DLD1 (cell line): ENCODE measurements around the gene SCGB1A1.

ENCODE experiments used
- in situ Hi-C: cut with HindIII; loops from 2 replicates; pipeline ENCODE4 v1.10.0; 2017; ENCODE audit warnings: low sequenced_read_pairs

SCGB1A1 gene

DNA sequence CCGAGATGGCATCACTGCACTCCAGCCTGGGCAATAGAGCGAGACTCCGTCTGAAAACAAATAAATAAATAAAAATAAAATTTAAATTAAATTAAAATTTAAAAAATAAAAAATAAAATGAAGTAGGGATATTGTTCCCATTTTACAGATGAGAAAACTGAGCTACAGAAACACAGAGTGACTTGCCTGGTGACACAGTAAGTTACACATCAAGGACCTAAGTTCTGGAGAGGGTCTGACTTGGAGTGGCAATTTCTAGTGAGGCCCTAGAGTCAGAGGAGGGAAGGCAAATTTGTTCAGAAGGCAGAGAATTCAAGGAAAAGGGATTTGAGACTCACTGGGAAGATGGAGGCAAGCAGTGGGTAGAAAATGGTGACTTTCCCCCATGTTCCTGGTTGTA is 2.0 kb downstream of the SCGB1A1 start:
- in situ Hi-C loops: loop anchor here (10.0 kb wide), 1 partner anchor 254 kb away; the partner anchor contains the start of genes LBHD1, UBXN1 and UQCC3

DNA sequence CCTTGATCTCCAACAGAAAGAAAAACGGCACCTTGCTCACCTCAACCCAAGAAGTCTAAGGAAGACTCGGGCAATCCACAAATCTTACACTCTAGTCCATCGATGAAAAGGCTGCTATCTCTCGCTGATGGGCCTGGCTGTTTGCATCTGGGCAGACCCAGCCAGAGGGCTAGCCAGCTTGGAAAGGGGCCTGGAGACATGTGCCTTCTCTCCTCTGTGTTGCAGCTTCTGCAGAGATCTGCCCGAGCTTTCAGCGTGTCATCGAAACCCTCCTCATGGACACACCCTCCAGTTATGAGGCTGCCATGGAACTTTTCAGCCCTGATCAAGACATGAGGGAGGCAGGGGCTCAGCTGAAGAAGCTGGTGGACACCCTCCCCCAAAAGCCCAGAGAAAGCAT is 3.2 kb downstream of the SCGB1A1 start:
- in situ Hi-C loops: loop anchor here (10.0 kb wide), 1 partner anchor 253 kb away; the partner anchor contains the start of genes LBHD1, UBXN1 and UQCC3

DNA sequence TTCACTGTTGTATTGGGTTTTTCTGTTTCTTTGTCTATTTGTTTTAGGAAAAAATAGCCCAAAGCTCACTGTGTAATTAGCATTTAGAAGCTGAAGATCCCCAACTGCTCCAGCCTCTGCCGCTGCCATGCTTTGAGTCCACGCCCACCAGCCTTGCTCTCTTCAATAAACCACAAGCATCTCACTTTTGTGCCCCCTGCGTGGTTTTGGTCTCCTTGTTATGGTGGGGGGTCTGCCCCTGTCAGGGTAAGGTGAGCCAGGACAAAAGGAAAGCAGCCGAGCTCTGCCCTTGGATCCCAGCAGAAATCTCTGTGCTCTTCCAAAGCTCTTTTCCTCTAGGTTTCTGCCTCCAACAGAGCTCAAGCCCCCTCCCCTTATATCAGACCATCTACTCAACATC is 4.2 kb downstream of the SCGB1A1 start:
- in situ Hi-C loops: loop anchor here (10.0 kb wide), 1 partner anchor 252 kb away; the partner anchor contains the start of genes LBHD1, UBXN1 and UQCC3

DNA sequence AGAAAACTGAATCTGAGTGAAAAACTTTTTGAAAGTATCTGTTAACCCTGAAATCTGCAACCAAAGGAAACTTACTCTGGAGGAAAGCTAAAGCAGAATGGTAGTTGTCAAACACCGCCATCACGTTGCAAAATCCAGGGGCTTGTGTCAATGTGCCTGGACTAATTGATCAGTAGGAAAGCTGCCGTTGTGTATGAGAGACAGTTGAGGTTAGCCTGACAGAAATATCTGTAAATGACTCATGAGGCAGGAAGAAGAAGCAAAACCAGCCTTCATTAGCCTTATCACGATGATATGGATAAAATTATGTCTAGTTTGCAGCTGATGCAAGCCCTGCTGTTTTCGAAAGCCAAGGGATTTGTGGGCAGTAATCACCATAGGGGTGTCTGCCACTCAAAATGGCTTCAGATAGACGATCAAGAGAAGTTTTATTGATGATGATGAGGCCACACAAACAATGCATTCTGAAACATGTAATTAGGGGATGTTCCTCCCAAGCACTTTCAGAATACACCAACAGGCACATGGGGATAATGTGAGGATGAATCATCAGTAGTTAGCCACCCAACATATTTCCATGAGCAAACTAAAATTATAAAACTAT is 8.9 kb downstream of the SCGB1A1 start:
- in situ Hi-C loops: loop anchor here (10.0 to 25.0 kb wide), 2 partner anchors 135 to 247 kb away; partner anchors contain the start of genes EEF1G, LBHD1, UBXN1 and UQCC3

DNA sequence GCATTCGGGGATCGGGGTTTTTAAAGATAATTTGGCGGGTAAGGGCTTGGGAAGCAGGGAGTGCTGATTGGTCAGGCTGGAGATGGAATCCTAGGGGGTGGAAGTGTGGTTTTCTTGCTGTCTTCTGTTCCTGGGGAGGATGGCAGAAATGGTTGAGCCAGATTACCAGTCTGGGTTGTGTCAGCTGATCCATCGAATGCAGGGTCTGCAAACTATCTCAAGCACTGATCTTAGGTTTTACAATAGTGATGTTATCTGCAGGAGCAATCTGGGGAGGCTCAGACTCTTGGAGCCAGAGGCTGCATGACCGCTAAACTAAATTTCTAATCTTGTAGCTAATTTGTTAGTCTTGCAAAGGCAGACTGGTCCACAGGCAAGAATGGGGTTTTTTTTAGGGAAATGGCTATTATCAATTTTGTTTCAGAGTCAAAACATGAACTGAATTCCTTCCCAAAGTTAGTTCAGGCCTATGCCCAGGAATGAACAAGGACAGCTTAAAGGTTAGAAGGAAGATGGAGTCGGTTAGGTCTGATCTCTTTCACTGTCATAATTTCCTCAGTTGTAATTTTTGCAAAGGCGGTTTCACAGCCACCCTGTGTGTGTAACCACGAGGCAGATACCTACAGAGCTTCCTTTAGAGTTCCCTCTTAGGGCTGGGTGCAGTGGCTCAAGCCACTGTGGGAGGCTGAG is 10.2 kb downstream of the SCGB1A1 start:
- in situ Hi-C loops: loop anchor here (10.0 to 25.0 kb wide), 2 partner anchors 133 to 246 kb away; partner anchors contain the start of genes EEF1G, LBHD1, UBXN1 and UQCC3

DNA sequence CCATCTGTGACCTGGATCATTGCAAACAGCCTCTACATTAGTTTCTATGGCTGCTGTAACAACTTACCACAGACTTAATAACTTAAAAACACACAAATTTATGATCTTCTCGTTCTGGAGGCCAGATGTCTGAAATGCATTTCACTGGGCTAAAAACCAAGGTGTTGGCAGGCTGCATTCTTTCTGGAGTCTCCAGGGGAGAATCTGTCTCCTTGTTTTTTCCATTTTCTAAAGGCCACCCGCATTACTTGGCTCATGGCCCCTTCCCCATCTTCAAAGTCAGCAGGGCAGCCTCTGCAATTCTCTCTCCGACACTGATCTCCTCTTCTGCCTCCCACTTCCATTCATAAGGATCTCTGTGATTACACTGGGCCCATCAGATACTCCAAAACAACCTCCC is 11.6 kb downstream of the SCGB1A1 start:
- in situ Hi-C loops: loop anchor here (25.0 kb wide), 1 partner anchor 132 kb away; the partner anchor contains the start of gene EEF1G

DNA sequence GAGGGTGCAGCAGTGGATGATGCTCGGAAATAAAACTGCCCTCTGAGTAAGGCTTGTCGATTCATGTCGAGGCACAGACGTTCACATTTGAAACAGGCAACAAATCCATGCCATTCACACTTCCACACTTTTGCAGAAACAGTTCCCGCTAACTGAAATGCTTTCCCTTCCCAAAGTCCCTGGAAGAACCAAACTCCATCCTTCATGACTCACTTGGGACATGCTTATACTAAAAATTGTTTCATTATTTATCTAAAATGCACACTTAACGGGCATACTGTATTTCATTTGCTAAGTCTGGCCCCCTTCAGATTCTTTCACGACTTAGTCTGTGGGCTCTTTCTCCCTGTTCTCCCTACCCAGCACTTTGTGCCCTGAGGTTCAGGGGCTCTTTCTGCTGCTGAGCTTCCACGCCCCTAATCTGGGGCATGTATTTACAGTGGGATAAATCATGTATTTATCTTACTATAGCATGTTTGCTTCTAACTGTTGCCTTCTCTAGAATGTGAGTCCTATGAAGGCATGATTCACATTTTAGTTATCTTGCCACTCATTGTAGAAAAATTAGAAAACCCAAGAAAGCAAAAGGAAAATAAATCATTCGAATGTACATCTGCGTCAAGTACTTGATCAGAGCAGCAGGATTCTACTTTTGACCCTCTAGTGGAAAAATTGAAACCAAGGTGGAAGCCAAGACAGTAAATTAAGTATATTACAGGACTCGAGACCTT is 12.5 kb downstream of the SCGB1A1 start:
- in situ Hi-C loops: loop anchor here (25.0 kb wide), 1 partner anchor 131 kb away; the partner anchor contains the start of gene EEF1G

DNA sequence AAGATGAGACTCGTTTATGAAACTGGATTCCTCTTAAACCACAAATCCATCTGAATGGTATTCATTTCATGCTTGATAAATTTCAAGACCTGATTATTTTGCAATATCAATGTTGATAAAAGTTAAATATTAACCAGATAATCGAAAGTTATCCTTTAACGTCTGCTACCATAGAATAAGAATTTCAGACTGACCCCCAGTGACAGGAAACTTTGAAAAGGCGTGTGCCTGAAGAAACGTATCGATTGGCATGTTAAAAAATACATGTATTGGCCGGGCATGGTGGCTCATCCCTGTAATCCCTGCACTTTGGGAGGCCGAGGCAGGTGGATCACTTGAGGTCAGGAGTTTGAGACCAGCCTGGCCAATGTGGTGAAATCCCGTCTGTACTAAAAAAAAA is 13.9 kb downstream of the SCGB1A1 start:
- in situ Hi-C loops: loop anchor here (25.0 kb wide), 1 partner anchor 130 kb away; the partner anchor contains the start of gene EEF1G

DNA sequence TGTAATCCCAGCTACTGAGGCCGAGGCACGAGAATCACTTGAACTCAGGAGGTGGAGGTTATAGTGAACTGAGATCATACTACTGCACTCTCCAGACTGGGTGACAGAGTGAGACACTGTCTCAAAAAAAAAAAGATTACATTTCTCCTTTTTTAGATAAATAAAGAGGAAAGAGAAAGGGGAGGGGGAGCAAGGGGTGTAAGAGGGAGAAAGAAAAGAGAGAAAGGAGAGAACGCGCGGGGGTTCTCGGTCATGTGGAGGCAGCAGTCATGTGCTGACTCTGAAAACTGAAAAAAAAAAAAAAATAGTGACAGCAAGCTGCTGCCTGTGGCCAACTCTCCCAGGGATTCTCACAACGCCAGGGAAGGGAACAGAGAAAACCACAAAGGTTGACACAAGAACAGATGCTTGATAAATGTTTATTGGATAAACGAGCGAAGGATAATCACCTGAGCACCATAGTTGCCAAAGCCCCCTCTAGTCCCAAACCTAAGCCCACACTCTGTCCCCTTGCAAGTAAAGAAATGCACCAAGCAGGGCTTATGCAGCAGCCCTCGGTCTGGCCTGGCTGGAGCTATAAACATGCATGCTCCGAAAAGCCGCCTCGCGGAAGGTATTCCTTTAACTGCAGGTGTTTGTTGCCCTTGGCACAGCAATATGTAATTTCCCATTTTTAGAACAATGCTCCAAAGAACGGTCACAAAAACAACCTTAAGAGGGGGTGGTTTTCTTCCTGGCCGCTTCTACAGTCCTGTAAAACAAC is 14.5 kb downstream of the SCGB1A1 start:
- in situ Hi-C loops: loop anchor here (25.0 kb wide), 1 partner anchor 129 kb away; the partner anchor contains the start of gene EEF1G

DNA sequence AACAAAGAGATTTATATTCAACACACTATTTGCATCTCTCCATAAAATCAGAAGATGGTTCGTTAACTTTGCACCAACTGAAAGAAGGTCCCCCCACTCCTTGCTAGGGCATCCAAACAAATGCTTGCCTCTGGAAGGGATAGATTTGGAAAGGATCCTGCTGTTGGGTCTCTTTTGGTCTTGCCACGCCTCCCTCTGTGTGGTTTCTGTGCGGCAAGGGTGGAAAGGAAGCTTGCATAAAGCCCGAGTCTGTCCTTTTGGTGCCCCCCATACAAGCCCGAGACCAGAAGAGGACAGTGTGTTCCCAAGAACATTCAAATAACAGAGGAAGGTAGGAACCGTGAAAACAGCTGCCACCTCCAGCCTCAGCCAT is 15.1 kb downstream of the SCGB1A1 start:
- in situ Hi-C loops: loop anchor here (25.0 kb wide), 1 partner anchor 128 kb away; the partner anchor contains the start of gene EEF1G

DNA sequence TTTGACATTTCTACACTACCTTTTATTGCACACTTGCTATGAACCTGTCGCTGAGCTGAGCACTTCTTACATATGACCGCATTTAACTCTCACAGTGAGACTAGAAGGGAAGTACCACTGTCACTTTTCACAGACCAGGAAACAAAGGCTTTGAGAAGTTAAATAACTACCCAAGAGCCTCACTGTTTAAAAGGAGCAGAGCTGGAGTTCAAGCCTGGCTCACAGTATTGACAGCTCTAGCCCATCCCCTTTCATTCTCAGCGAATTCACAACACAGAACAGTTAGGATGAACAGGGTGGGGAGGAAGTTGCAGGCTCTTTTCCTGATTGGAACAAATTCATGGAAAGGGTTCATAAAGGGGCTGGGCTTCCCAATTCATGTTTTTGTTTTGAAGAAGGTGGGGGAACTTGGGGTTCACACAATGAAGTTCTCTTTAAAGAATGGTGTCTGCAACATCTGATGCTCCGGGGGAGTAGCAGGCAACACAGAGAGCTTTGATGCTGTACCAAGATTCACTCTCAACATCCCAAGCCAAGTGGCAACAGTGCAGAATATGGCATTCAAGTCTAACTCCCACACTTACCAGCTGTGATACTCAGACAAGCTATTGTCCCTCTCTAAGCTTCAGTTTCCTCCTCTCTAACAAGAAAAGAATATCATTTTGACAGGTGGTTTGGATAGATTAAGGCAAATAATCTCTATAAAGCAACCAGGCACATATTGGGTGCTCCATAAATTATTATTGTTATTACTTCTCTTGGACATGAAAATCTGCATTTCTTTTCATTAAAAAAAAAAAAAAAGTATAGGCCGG is 17.2 kb downstream of the SCGB1A1 start:
- in situ Hi-C loops: loop anchor here (25.0 kb wide), 1 partner anchor 126 kb away; the partner anchor contains the start of gene EEF1G

DNA sequence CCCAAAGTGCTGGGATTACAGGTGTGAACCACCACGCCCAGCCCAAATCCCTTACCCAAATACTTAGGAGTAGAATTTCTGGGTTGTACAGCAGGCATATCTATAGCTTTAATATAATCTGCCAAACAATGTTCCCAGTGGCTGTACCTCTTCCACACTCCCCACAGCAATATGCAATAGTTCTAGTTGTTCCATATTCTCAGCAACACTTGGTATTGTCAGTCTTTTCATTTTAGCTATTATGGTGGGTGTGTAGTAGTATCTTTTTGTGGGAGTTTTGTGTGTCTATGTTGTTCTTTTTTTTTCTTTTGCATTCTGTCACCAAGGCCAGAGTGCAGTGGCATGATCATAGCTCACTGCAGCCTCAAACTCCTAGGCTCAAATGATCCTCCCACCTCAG is 18.8 kb downstream of the SCGB1A1 start:
- in situ Hi-C loops: loop anchor here (25.0 kb wide), 1 partner anchor 125 kb away; the partner anchor contains the start of gene EEF1G

DNA sequence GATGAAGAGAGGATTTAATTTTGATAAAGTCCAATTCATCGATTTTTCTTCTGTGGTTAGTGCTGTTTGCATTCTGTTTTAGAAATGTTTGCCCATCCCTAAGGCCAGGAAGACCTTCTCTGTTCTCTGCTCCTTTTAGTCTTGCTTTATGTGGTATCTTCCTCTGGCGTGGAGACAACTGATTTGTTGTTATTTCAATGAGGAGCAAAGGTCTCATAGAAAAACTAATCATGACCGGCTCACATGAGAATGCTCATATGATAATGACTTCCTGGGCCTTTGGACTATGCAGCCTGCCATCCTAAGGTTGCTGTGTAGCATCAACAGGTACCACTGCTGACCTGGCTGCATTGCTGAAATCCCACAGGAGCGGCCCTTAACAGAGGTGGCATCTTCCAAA is 19.8 kb downstream of the SCGB1A1 start:
- in situ Hi-C loops: loop anchor here (25.0 kb wide), 1 partner anchor 124 kb away; the partner anchor contains the start of gene EEF1G

DNA sequence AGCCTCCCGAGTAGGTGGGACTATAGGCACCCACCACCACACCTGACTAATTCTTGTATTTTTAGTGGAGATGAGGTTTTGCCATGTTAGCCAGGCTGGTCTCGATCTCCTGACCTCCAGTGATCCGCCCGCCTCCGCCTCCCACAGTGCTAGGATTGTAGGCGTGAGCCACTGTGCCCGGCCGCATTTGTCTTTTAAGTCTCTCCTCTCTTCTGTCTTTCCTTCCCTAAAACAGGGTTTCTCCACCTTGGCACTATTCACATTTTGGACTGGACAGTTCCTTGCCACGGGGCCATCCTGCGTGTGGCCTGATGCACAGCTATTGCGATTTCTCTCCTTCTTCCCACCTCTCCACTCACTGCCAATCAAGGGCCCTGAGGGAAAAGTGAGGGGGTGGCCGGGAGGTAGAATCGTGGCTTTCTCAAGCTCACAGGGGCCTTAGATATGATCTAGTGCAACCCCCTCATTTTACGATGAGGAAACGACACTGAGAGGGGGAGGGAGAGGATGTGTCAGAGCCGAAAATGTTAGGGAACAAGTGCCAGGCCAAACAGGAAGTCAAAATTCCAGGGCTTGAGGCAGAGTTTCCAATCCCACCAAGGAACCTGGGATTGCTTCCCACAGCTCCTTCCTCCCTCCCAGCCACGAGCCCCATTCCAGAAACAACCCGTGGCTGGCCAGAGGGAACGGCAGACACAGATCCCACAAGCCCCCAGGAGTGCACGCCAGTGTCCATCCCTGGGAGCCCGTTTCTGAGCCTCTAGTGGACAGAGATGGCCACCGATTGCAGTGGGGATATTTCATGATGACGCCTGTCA is 21.2 kb downstream of the SCGB1A1 start:
- in situ Hi-C loops: loop anchor here (25.0 kb wide), 1 partner anchor 122 kb away; the partner anchor contains the start of gene EEF1G

DNA sequence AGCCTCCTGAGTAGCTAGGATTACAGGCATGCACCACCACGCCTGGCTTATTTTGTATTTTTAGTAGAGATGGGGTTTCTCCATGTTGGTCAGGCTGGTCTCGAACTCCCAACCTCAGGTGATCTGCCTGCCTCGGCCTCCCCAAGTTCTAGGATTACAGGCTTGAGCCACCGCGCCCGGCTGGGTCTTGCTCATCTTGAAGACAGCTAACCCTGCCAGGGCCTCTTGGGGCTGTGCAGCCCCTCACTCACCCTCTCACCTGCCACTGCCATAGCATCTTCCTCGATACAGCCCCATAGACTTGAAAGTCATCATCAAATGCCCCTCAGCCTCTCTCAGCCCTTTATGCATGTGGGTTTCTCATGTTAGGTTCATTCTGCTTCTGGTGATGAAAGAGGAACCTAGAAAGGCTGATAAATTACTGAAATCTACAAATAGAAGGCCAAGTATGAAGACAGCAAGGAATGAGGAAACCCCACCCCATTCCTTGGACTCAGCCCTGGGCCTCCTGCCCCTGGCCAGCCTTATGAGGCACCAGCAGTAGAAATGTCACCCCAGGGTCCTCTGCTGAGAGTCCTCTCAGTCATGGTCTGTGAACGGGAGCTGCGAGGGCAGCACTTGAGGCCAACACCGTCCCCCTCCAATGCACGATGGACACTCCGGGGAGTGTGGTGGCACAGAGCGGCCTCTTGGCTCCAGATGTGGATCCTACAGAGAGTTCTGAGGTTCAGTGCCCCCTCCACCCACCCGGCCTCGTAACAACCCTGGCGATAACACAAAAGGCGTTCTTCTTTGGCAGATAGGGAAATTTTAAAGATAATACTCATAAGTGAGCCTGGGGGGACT is 24.8 kb downstream of the SCGB1A1 start:
- in situ Hi-C loops: loop anchor here (25.0 kb wide), 1 partner anchor 119 kb away; the partner anchor contains the start of gene EEF1G

DNA sequence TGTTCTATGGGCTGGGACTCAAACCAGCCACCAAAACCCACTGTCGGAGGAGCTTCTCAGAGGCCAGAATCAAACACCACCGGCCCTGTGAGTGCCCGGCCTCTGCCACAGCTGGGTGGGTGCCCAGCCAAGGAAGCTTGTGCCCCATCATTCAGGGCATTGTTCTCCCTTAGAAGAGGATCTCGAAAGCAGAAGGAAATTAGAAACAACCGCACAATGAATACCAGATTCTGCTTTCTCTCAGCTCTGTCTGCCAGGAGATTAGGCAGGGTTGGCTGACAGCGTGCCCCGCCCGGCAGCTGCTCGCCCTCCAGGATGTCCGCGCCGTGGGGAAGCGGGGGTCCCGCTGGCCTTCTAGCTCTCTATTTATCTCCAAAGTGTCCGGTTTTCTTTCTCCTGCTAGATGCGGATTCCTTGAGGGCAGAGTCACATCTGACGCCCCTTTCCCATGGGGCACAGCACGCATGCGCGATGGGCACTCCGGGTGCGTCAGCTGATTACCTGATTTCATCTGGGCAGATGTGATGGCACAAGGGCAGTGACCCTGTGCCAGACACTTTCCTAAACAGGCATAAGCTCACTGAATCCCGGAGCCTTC is 25.5 kb downstream of the SCGB1A1 start:
- in situ Hi-C loops: loop anchor here (25.0 kb wide), 1 partner anchor 118 kb away; the partner anchor contains the start of gene EEF1G

DNA sequence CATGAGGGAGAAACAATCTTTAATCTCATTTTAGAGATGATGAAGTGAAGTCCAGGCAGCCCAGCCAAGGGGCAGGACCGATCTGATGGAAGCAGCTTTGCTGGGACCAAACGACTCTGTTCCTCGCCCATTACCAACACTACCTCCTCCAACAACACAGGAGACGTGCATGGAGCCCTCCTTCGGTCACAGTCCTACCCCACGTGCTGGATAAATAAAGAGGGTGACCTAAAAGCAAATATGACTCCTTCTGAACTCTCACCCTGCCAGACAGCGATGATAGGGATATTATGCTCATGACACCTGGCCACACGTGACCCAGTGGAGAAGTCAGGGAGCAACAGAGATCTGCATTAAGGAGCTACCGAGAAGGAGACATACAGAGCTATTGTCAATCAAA is 26.0 kb downstream of the SCGB1A1 start:
- in situ Hi-C loops: loop anchor here (25.0 kb wide), 1 partner anchor 117 kb away; the partner anchor contains the start of gene EEF1G
